K562 (cell line): ENCODE results near the gene AMZ2. TPM values are rescaled to one million over a fixed set of nuclear protein-coding genes. Genes with fewer than 3 reads are reported as not detected.
A peak's percentile ranks its signal among the peaks of the same experiment; 100 is the strongest.

ENCODE experiments used
- ATAC-seq: fragments of 200-7000 bp; cut with Tn5 transposase; 3 replicates; pipeline ENCODE4 v1.9.1; 2020; ENCODE audit warnings: moderate library complexity
- Bru-seq: library from RNA; stranded (reverse); fragments of 400-500 nt; gene quantifications from one replicate; lab custom pipeline; 2021; lab: Mats Ljungman, UMichigan
- BruChase-seq, 2 experiments: library from RNA; stranded (reverse); fragments of 400-500 nt; gene quantifications; one replicate each; lab custom pipeline; 2021; lab: Mats Ljungman, UMichigan
- BruUV-seq: library from RNA; stranded (reverse); fragments of 400-500 nt; replicated peaks from 2 replicates; lab custom pipeline; 2021; lab: Mats Ljungman, UMichigan
- CTCF ChIA-PET: fragments of 300-600 bp; formaldehyde crosslinking; extraction: SDS; loops from one replicate; lab custom pipeline; 2021; ENCODE audit warnings: low intra/inter-chr PET ratio; lab: Yijun Ruan, JAX
- POLR2A ChIA-PET: fragments of 300-600, 350-650 bp; sonication (Branson Sonifier 250); formaldehyde crosslinking; extraction: SDS; loops from one replicate; lab custom pipeline; 2021; ENCODE audit warnings: antibody characterized with exemption, inconsistent platforms; lab: Yijun Ruan, JAX
- DNase-seq, 4 experiments: peaks; one replicate each; pipeline versions ENCODE4 v3.0.0 to v3.0.0-alpha.2; 2011 to 2018; ENCODE audit warnings: low spot score in 3 of 4, mixed read lengths in 3 of 4; ENCODE audit errors: extremely low read depth in 1 of 4
- FAIRE-seq: peaks from 2 replicates; lab custom pipeline; 2011; peaks lifted over from hg19 to GRCh38; lab: Jason Lieb, UNC
- H2AFZ ChIP-seq: 2 replicates; pipeline ENCODE4 v1.6.0; 2011; ENCODE audit warnings: low read depth, low read length, control low read depth, inconsistent platforms
- H3K27ac ChIP-seq: fragments of 200-600 bp; 3 replicates; pipeline ENCODE4 v1.8.0; 2011; ENCODE audit warnings: low read depth, mild to moderate bottlenecking, control low read depth, inconsistent platforms, low read length, moderate library complexity, mixed read lengths; ENCODE audit errors: extremely low read depth
- H3K27me3 ChIP-seq, 2 experiments: fragments of 300-600 bp in 1 of 2; 2 replicates in 1 of 2; 3 replicates in 1 of 2; pipeline versions ENCODE4 v1.6.0 to v1.8.0; 2011; ENCODE audit warnings: inconsistent platforms in 2 of 2, low read length in 2 of 2, mild to moderate bottlenecking in 1 of 2, mixed read lengths in 1 of 2, moderate library complexity in 1 of 2; ENCODE audit not compliant: control insufficient read depth in 2 of 2, insufficient read depth in 2 of 2
- H3K36me3 ChIP-seq: fragments of 300-600 bp; 3 replicates; pipeline ENCODE4 v1.8.0; 2011; ENCODE audit warnings: mild to moderate bottlenecking, low read length, inconsistent platforms; ENCODE audit not compliant: control insufficient read depth, insufficient read depth
- H3K4me1 ChIP-seq, 2 experiments: fragments of 200-600 bp in 1 of 2; replicated peaks in 1 of 2; 2 replicates in 1 of 2; 3 replicates in 1 of 2; pipeline versions ENCODE4 v1.5.1 to v1.8.0; 2011; ENCODE audit warnings: inconsistent platforms in 2 of 2, low read length in 2 of 2, mild to moderate bottlenecking in 1 of 2, mixed read lengths in 1 of 2, moderate library complexity in 1 of 2; ENCODE audit not compliant: control insufficient read depth in 2 of 2, insufficient read depth in 2 of 2
- H3K4me2 ChIP-seq: 2 replicates; pipeline ENCODE4 v1.6.1; 2011; ENCODE audit warnings: low read length, control low read depth, inconsistent platforms, mixed read lengths; ENCODE audit not compliant: insufficient read depth
- H3K4me3 ChIP-seq: fragments of 200-600 bp; sonication (generic), shearing (Covaris generic); 2 replicates; pipeline ENCODE4 v1.5.1; 2016; ENCODE audit warnings: control low read depth, inconsistent platforms
- H3K79me2 ChIP-seq: fragments of 200-600 bp; 3 replicates; pipeline ENCODE4 v1.8.0; 2011; ENCODE audit warnings: low read length, inconsistent platforms; ENCODE audit not compliant: control insufficient read depth, insufficient read depth
- H3K9ac ChIP-seq, 2 experiments: 2 replicates each; pipeline versions ENCODE4 v1.6.0 to v1.6.1; 2011; ENCODE audit warnings: low read depth in 2 of 2, low read length in 2 of 2, control low read depth in 1 of 2, inconsistent platforms in 1 of 2, mild to moderate bottlenecking in 1 of 2, mixed read lengths in 1 of 2; ENCODE audit not compliant: insufficient read depth in 1 of 2
- H3K9me1 ChIP-seq: one replicate; pipeline ENCODE4 v1.6.0; 2011; ENCODE audit warnings: inconsistent platforms, mild to moderate bottlenecking, low read length, moderate library complexity; ENCODE audit not compliant: control insufficient read depth, insufficient read depth
- H3K9me3 ChIP-seq: replicated peaks from 2 replicates; pipeline ENCODE4 v1.5.1; 2011; ENCODE audit warnings: low read depth, low read length, inconsistent platforms; ENCODE audit not compliant: control insufficient read depth, insufficient read depth
- H4K20me1 ChIP-seq: replicated peaks from 2 replicates; pipeline ENCODE4 v1.6.1; 2011; ENCODE audit warnings: low read length, inconsistent platforms, mixed read lengths; ENCODE audit not compliant: control insufficient read depth, insufficient read depth
- BHLHE40 ChIP-seq: IDR thresholded peaks from 2 replicates; pipeline ENCODE4 v1.6.1; 2011; ENCODE audit warnings: low read length, improper control_type of control experiment
- CREB1 ChIP-seq, 2 experiments: sonication (generic) in 1 of 2; formaldehyde crosslinking in 1 of 2; IDR thresholded peaks; 2 replicates each; pipeline versions ENCODE4 v1.6.1 to v1.8.0; 2012 to 2022; ENCODE audit warnings: inconsistent platforms in 1 of 2, mild to moderate bottlenecking in 1 of 2, missing genetic modification reagents in 1 of 2, moderate library complexity in 1 of 2
- CREM ChIP-seq: IDR thresholded peaks from 2 replicates; pipeline ENCODE4 v1.6.1; 2014; ENCODE audit warnings: antibody characterized with exemption, low read depth
- EP400 ChIP-seq: fragments of 450-650 bp; IDR thresholded peaks from 2 replicates; pipeline ENCODE4 v1.6.1; 2017; ENCODE audit warnings: antibody characterized with exemption, mild to moderate bottlenecking, moderate library complexity
- KDM5B ChIP-seq: fragments of 200-600 bp; sonication (generic); IDR thresholded peaks from 2 replicates; pipeline ENCODE4 v1.6.1; 2012; ENCODE audit warnings: low read depth, mild to moderate bottlenecking, moderate library complexity, low read length, control low read depth, inconsistent platforms; ENCODE audit not compliant: insufficient replicate concordance
- NCOA6 ChIP-seq: fragments of 450-650 bp; IDR thresholded peaks from 2 replicates; pipeline ENCODE4 v1.6.1; 2017; ENCODE audit warnings: mild to moderate bottlenecking
- SAFB ChIP-seq: fragments of 200-400 bp; formaldehyde crosslinking; IDR thresholded peaks from 2 replicates; pipeline ENCODE4 v1.6.1; 2017; ENCODE audit warnings: low read depth, low read length, borderline replicate concordance
- SNIP1 ChIP-seq: fragments of 450-650 bp; IDR thresholded peaks from 2 replicates; pipeline ENCODE4 v1.7.1; 2017; ENCODE audit warnings: low read depth, mild to moderate bottlenecking
- SP2 ChIP-seq: IDR thresholded peaks from 2 replicates; pipeline ENCODE4 v1.6.1; 2011; ENCODE audit warnings: mild to moderate bottlenecking, low read depth, low read length, moderate library complexity; ENCODE audit not compliant: poor library complexity, severe bottlenecking; ENCODE audit errors: extremely low read depth
- ZBTB1 ChIP-seq: sonication (generic); formaldehyde crosslinking; IDR thresholded peaks from 2 replicates; pipeline ENCODE4 v1.8.1; 2023; ENCODE audit warnings: missing genetic modification reagents, low read depth, mild to moderate bottlenecking, borderline replicate concordance
- ZNF232 ChIP-seq: sonication (generic); formaldehyde crosslinking; IDR thresholded peaks from 2 replicates; pipeline ENCODE4 v1.8.0; 2022; ENCODE audit warnings: mild to moderate bottlenecking, missing genetic modification reagents
- WGBS: fragments of 100-300 bp; shearing (Covaris generic); methylation state at CpG from one replicate; pipeline ENCODE4 v1.1.6; 2016; ENCODE audit warnings: low coverage, mixed read lengths; ENCODE audit not compliant: insufficient coverage; ENCODE audit errors: missing lambda C conversion rate; 5-methylcytosine and 5-hydroxymethylcytosine counted together
- in situ Hi-C: fragments of 300-500 bp; cut with MboI; formaldehyde crosslinking; loops from 4 replicates; pipeline ENCODE4 v1.15.0; 2018; ENCODE audit warnings: inconsistent platforms, mixed read lengths
- intact Hi-C: fragments of 100-400 bp; cut with micrococcal nuclease; formaldehyde crosslinking; loops from 2 replicates; pipeline ENCODE4 v1.14.2; 2022
- long read RNA-seq, 3 experiments: library from polyadenylated mRNA in 2 of 3; library from RNA in 1 of 3; unstranded in 2 of 3; stranded (forward) in 1 of 3; transcript quantifications; one replicate each; pipeline ENCODE4 v2.0.0, GENCODE V29; 2019 to 2022
- polyA minus RNA-seq, 3 experiments: library from RNA; depleted of rRNA, polyadenylated mRNA; stranded (reverse); fragments of >200 nt; gene quantifications; 2 replicates each; pipeline ENCODE4 v1.2.3, GENCODE V29; 2011
- polyA plus RNA-seq, 8 experiments: library from polyadenylated mRNA; depleted of rRNA in 4 of 8; stranded (reverse) in 5 of 8; unstranded in 3 of 8; fragments of >200 nt; fragmentation: Nextera tagmentation in 2 of 8; fragmentation: Illumina TruSeq in 1 of 8; extraction: Ambion mirVana in 2 of 8; extraction: Trizol in 1 of 8; gene quantifications; 2 replicates each; pipeline versions ENCODE4 v1.2.1 to v1.2.3, GENCODE V29; 2011 to 2014; ENCODE audit warnings: inconsistent platforms in 1 of 8, missing spikeins in 1 of 8
- total RNA-seq, 7 experiments: library from RNA; depleted of rRNA in 6 of 7; stranded (reverse); fragments of >200 nt in 6 of 7; fragmentation: Illumina TruSeq in 2 of 7; extraction: Trizol in 2 of 7; gene quantifications; 2 replicates each; pipeline versions ENCODE4 v1.2.1 to v1.2.3, GENCODE V29; 2011 to 2021; ENCODE audit warnings: low replicate concordance in 1 of 7
- TF ChIP-seq, protein P1 (sequence below), 2 experiments: IDR thresholded peaks; 2 replicates each; pipeline ENCODE4 v1.6.1; 2011; ENCODE audit warnings: borderline replicate concordance in 1 of 2, control low read depth in 1 of 2, low read depth in 1 of 2, low read length in 1 of 2, mild to moderate bottlenecking in 1 of 2, mixed read lengths in 1 of 2, moderate library complexity in 1 of 2; ENCODE audit not compliant: insufficient read depth in 1 of 2, insufficient read length in 1 of 2, poor library complexity in 1 of 2, severe bottlenecking in 1 of 2; ENCODE audit errors: extremely low read depth in 1 of 2

Gene AMZ2, protein sequence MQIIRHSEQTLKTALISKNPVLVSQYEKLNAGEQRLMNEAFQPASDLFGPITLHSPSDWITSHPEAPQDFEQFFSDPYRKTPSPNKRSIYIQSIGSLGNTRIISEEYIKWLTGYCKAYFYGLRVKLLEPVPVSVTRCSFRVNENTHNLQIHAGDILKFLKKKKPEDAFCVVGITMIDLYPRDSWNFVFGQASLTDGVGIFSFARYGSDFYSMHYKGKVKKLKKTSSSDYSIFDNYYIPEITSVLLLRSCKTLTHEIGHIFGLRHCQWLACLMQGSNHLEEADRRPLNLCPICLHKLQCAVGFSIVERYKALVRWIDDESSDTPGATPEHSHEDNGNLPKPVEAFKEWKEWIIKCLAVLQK
- 14.4 and 17.0 TPM in 2 replicates for total RNA-seq (2011; cell fraction: chromatin; rRNA removed; ENCODE audit: low replicate concordance)
- 12.1 and 12.7 TPM in 2 replicates for total RNA-seq (2011; cell fraction: nucleolus; rRNA removed)
- 14.9 and 16.1 TPM in 2 replicates for total RNA-seq (2011; cell fraction: nucleoplasm; rRNA removed)
- total RNA-seq (2014; rRNA removed) = 22.6 and 30.9 TPM in 2 replicates
- 52.6 and 57.9 TPM in 2 replicates for total RNA-seq (2014; rRNA removed; fragmentation: Illumina TruSeq; extraction: Trizol)
- total RNA-seq (2015; rRNA removed; fragmentation: Illumina TruSeq; extraction: Trizol) = 44.8 and 47.0 TPM in 2 replicates
- 41.1 and 43.2 TPM in 2 replicates for total RNA-seq (2021)
- polyA plus RNA-seq (2011; rRNA removed) = 54.0 and 59.2 TPM in 2 replicates
- polyA plus RNA-seq (2011; cell fraction: cytosol; rRNA removed) = 29.8 and 49.7 TPM in 2 replicates
- 38.0 and 55.7 TPM in 2 replicates for polyA plus RNA-seq (2011; cell fraction: nucleus; rRNA removed)
- polyA plus RNA-seq (2012) = 51.0 and 61.3 TPM in 2 replicates
- 75.2 and 92.2 TPM in 2 replicates for polyA plus RNA-seq (2014; fragmentation: Illumina TruSeq; extraction: Trizol)
- polyA plus RNA-seq (2014; fragmentation: Nextera tagmentation; extraction: Ambion mirVana) = 10 to 100 TPM; 56.9 to 74.5 TPM
- 34.8 and 41.8 TPM in 2 replicates for polyA plus RNA-seq (2014; rRNA removed)
- polyA minus RNA-seq (2011; rRNA and poly(A)+ RNA removed) = 32.1 and 35.0 TPM in 2 replicates
- 8.7 and 11.4 TPM in 2 replicates for polyA minus RNA-seq (2011; cell fraction: cytosol; rRNA and poly(A)+ RNA removed)
- polyA minus RNA-seq (2011; cell fraction: nucleus; rRNA and poly(A)+ RNA removed) = 9.0 and 16.4 TPM in 2 replicates
- percentile 66 among the genes with signal in this experiment for Bru-seq, nascent RNA
- BruChase-seq, experiment 1, labeled RNA remaining after a 2-hour chase = percentile 62 among the genes with signal in this experiment
- BruChase-seq, experiment 2, labeled RNA remaining after a 6-hour chase = percentile 63 among the genes with signal in this experiment
- long read RNA-seq, experiment 1, transcript AMZ2-203 (8 exons, 1,378 nt) = minor isoform, 26 of 214 reads
- long read RNA-seq, experiment 1, transcript AMZ2-202 (7 exons, 2,402 nt) = major isoform, 114 of 214 reads
- long read RNA-seq, experiment 1, partial matches to known transcripts = 4 of 214 reads
- long read RNA-seq, experiment 1, other reads (novel, unspliced or antisense) = 66 of 214 reads
- long read RNA-seq, experiment 2, transcript AMZ2-202 (7 exons, 2,402 nt) = major isoform, 23 of 35 reads
- long read RNA-seq, experiment 2, partial matches to known transcripts = 8 of 35 reads
- long read RNA-seq, experiment 2, other reads (novel, unspliced or antisense) = 3 of 35 reads
- long read RNA-seq, experiment 3, transcript AMZ2-203 (8 exons, 1,378 nt) = minor isoform, 12 of 45 reads
- long read RNA-seq, experiment 3, transcript AMZ2-202 (7 exons, 2,402 nt) = major isoform, 15 of 45 reads
- long read RNA-seq, experiment 3, partial matches to known transcripts = 0 of 45 reads
- long read RNA-seq, experiment 3, other reads (novel, unspliced or antisense) = 18 of 45 reads

DNA sequence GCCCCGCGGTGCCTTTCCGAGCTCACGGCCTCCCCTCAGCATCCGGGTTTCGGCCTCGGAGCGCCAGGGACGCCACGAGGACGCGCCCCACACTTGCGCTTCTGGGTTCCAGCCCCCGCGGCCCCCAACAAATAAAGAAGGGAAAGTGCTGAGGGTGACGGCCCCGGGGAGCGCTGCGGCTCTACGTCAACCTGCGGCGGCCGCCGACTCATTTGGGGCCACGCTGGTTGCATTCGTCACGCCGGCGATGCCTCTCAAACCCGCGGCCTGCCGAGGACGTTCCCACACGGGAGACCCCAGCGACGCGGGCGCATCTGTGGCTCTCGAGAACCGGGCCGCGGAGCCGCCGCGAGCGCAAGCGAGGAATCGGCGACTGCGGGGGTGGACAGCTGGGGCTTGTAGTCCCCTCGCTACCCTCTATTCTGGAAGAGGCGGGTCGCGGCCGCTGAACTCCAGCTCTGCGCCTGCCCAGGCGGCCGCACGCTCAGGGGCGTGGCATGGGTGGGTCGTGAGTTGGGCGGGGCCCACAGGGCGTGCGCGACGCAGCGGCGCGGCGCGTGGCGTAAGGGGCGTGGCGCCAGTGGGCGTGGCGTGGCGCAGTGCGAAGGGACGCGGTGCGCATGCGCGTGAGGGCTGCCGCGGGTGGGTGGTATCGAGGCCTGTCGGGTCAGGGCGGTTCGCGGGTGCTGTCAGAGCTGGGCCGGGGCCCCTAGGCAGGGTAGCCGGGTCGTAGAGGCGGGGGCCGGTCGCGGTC is at the start of gene AMZ2:
TSS of gene AMZ2 (plus strand) at position 599 of the 754 bp plus-strand sequence. CDS start 2,145 bp downstream, outside the sequence.
- Histone ChIP-seq H3K36me3 (peaks cover 5% of the 10 kb centered on the region; the same call in 1 of the 3 replicates), H3K27me3 (no peaks in the 10 kb centered on the region), H3K4me1 (peaks cover 8 to 26% of the 10 kb centered on the region in 2 experiments; a peak in 3 of 5 replicates), H3K27ac (peak within 1 kb of the TSS; percentile 84), H3K9ac (peak within 1 kb of the TSS; percentile 80 to 91), H4K20me1 (no peaks in the 10 kb centered on the region), H3K9me3 (no peaks in the 10 kb centered on the region), H3K4me3 (peak within 1 kb of the TSS; percentile 77), H3K79me2 (peaks cover 11% of the 10 kb centered on the region; the same call in 2 of the 3 replicates), H2AFZ (peak within 1 kb of the TSS; percentile 94), H3K4me2 (peak within 1 kb of the TSS; percentile 90), H3K9me1 (no peaks in the 10 kb centered on the region)
- no TSS peak for BruUV-seq
- under 1% methylated on average over 95 of the region's 97 CpGs for WGBS
- peak; percentile 99 for ATAC-seq
- intact Hi-C loops (loop anchor here (5.0 to 10.0 kb wide), 2 partner anchors 35 to 73 kb away; no protein-coding TSS in a partner anchor), in situ Hi-C loops (no loop called here)
- POLR2A ChIA-PET = interaction anchor here (0.6 to 1.6 kb wide), 7 partner anchors 33 to 1204 kb away, joined by 3 to 6 read pairs (median 3); no protein-coding TSS in a partner anchor
- CTCF ChIA-PET = no interaction called here
- peak; percentile 94 to 97 (median 96) for DNase-seq
- FAIRE-seq = peak; percentile 88
- TF ChIP-seq SP2 = no peak
- peak; percentile 83 for TF ChIP-seq CREM
- 0 out of 2 replicates have a peak, but pooled peaks have one; percentile 66 for TF ChIP-seq ZNF232 (CRISPR knock-in tag)
- TF ChIP-seq KDM5B = peak; percentile 73
- TF ChIP-seq, protein P1, sequence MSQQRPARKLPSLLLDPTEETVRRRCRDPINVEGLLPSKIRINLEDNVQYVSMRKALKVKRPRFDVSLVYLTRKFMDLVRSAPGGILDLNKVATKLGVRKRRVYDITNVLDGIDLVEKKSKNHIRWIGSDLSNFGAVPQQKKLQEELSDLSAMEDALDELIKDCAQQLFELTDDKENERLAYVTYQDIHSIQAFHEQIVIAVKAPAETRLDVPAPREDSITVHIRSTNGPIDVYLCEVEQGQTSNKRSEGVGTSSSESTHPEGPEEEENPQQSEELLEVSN (IDR thresholded peaks at IDR 0.05; ENCODE audit: borderline replicate concordance in 1 of 2, extremely low read depth in 1 of 2, insufficient read depth in 1 of 2, insufficient read length in 1 of 2, low read depth in 1 of 2, low read length in 1 of 2, poor library complexity in 1 of 2, severe bottlenecking in 1 of 2) = peak; percentile 69 to 76
- TF ChIP-seq SAFB = peak; percentile 66
- TF ChIP-seq SNIP1 = no peak
- TF ChIP-seq BHLHE40 = peak; percentile 84
- TF ChIP-seq ZBTB1 = peak; percentile 72; the same call in 1 of the 2 replicates
- TF ChIP-seq EP400 = peak; percentile 88
- TF ChIP-seq CREB1 (IDR thresholded peaks at IDR 0.05) = peak; percentile 81
- peak; percentile 82 for TF ChIP-seq CREB1 (CRISPR knock-in tag; IDR thresholded peaks at IDR 0.05)
- TF ChIP-seq NCOA6 = peak; percentile 87
